ENCODE data around the gene CLDN34. TPM values are rescaled to one million over a fixed set of nuclear protein-coding genes. Genes with fewer than 3 reads are reported as not detected.
A peak's percentile ranks its signal among the peaks of the same experiment; 100 is the strongest.

Gene CLDN34
- total and polyA plus RNA-seq, 2 experiments from 2014 or later = not detected

DNA sequence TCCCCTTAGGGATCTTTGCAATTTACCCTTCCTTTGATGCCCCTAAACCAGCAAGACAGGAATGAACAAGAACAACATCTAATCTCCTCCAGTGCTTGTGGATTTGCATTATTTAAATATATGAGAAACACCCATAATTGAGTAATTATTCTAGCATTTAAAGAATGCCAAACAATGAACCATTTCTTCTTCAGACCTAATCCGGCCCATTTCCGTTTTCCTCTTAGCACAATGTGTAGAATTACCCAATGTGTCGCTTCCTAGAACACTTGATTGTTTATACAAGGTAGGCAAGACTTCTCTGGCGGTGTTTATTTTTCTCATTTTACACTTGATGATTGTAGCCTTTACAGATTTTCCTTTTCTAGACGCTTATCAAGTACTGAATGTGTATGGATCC lies 43.5 kb downstream of the CLDN34 start:
- peak overlapping the region; percentile 92 for H3K27ac ChIP-seq (ENCODE audit: low read depth)
- DNase-seq (ENCODE audit: low spot score) (no peak), ATAC-seq (no peak)
- peaks cover 12% of the 10 kb centered on the region; the same call in 1 of the 2 replicates for H3F3A ChIP-seq (replicated peaks; ENCODE audit: low read depth)
- peaks cover 8% of the 10 kb centered on the region; the same call in 1 of the 3 replicates for H3K36me3 Mint-ChIP-seq (ENCODE audit: low read depth)
- H3K4me1 Mint-ChIP-seq = peaks cover 36% of the 10 kb centered on the region
- H3K4me3 ChIP-seq = peak overlapping the region; percentile 33
- no peaks in the 10 kb centered on the region for H3K27me3 ChIP-seq (ENCODE audit: insufficient read depth)
- H3K4me2 ChIP-seq = peak overlapping the region; percentile 59
- no peak overlapping the region for H2AFZ ChIP-seq
- no peaks in the 10 kb centered on the region for H4K20me1 ChIP-seq (replicated peaks; ENCODE audit: insufficient read depth)
- peak overlapping the region; percentile 92 for H3K27ac Mint-ChIP-seq
- H3K4me3 Mint-ChIP-seq = peak overlapping the region; percentile 23; the same call in 2 of the 3 replicates
- H3K36me3 ChIP-seq (ENCODE audit: insufficient read depth) = no peaks in the 10 kb centered on the region
- peak; percentile 36; the same call in 1 of the 2 replicates for TF ChIP-seq NANOG (IDR thresholded peaks at IDR 0.05; ENCODE audit: borderline replicate concordance)
- TF ChIP-seq, protein P1, sequence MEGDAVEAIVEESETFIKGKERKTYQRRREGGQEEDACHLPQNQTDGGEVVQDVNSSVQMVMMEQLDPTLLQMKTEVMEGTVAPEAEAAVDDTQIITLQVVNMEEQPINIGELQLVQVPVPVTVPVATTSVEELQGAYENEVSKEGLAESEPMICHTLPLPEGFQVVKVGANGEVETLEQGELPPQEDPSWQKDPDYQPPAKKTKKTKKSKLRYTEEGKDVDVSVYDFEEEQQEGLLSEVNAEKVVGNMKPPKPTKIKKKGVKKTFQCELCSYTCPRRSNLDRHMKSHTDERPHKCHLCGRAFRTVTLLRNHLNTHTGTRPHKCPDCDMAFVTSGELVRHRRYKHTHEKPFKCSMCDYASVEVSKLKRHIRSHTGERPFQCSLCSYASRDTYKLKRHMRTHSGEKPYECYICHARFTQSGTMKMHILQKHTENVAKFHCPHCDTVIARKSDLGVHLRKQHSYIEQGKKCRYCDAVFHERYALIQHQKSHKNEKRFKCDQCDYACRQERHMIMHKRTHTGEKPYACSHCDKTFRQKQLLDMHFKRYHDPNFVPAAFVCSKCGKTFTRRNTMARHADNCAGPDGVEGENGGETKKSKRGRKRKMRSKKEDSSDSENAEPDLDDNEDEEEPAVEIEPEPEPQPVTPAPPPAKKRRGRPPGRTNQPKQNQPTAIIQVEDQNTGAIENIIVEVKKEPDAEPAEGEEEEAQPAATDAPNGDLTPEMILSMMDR (conservative IDR thresholded peaks at IDR 0.05; ENCODE audit: low read depth in 2 of 2) = no peak
- peaks cover 13% of the 10 kb centered on the region for H3K9me3 Mint-ChIP-seq
- no peaks in the 10 kb centered on the region for H3K9me2 ChIP-seq (ENCODE audit: insufficient read depth)
- no peaks in the 10 kb centered on the region for H3K79me2 ChIP-seq (replicated peaks; ENCODE audit: insufficient read depth)
- H3K27me3 Mint-ChIP-seq (ENCODE audit: insufficient read depth, low read depth, poor library complexity) = peaks cover 7% of the 10 kb centered on the region
- H3K4me1 ChIP-seq (ENCODE audit: insufficient read depth) = peaks cover 17% of the 10 kb centered on the region

DNA sequence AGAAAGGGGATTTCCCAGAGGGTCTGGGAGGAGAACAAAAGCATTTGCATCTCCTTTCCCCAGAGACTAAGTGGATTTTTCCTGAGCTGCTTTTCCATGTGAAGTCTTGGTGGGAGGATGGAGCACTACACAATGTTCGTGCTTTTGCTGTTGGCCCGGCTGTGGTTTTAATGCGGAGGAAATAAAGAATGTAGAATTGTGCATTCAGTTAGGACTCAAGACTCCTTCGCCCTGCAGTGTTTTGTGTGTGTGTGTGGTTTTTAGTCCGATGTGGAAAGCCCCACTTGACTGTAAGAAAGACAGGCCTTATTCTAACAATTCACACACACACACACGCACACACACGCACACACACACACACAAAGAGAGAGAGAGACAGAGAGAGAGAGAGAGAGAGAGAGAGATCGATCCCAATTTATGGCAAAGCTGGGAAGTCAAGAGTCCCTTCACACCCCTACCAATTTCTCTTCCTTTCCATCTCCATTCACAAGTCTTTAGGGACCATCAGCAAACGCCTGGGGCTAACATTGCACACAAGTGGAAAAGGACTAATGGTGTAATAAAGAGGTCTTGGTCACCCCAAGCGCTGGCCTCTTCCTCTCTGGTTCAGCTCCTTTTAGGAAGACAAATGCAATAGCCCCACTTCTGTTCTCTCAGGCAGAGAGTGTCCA lies 44.2 kb downstream of the CLDN34 start:
- peak overlapping the region; percentile 33 for H3K4me3 ChIP-seq
- peaks cover 12% of the 10 kb centered on the region; the same call in 1 of the 2 replicates for H3F3A ChIP-seq (replicated peaks; ENCODE audit: low read depth)
- DNase-seq (ENCODE audit: low spot score) (peak; percentile 50), ATAC-seq (peak; percentile 9; the same call in 2 of the 3 replicates)
- peak overlapping the region; percentile 92 for H3K27ac ChIP-seq (ENCODE audit: low read depth)
- peaks cover 2% of the 10 kb centered on the region for H3K79me2 ChIP-seq (replicated peaks; ENCODE audit: insufficient read depth)
- Mint-ChIP-seq H3K36me3 (ENCODE audit: low read depth) (peaks cover 8% of the 10 kb centered on the region; the same call in 1 of the 3 replicates), H3K27me3 (ENCODE audit: insufficient read depth, low read depth, poor library complexity) (peaks cover 7% of the 10 kb centered on the region), H3K4me1 (peaks cover 36% of the 10 kb centered on the region), H3K4me3 (peak overlapping the region; percentile 23), H3K27ac (peak overlapping the region; percentile 77), H3K9me3 (peaks cover 13% of the 10 kb centered on the region)
- H3K36me3 ChIP-seq (ENCODE audit: insufficient read depth) = no peaks in the 10 kb centered on the region
- no peaks in the 10 kb centered on the region for H3K9me2 ChIP-seq (ENCODE audit: insufficient read depth)
- H3K4me1 ChIP-seq (ENCODE audit: insufficient read depth) = peaks cover 17% of the 10 kb centered on the region
- no peak overlapping the region for H2AFZ ChIP-seq
- peak overlapping the region; percentile 59 for H3K4me2 ChIP-seq
- H3K27me3 ChIP-seq (ENCODE audit: insufficient read depth) = no peaks in the 10 kb centered on the region
- TF ChIP-seq, protein P2, sequence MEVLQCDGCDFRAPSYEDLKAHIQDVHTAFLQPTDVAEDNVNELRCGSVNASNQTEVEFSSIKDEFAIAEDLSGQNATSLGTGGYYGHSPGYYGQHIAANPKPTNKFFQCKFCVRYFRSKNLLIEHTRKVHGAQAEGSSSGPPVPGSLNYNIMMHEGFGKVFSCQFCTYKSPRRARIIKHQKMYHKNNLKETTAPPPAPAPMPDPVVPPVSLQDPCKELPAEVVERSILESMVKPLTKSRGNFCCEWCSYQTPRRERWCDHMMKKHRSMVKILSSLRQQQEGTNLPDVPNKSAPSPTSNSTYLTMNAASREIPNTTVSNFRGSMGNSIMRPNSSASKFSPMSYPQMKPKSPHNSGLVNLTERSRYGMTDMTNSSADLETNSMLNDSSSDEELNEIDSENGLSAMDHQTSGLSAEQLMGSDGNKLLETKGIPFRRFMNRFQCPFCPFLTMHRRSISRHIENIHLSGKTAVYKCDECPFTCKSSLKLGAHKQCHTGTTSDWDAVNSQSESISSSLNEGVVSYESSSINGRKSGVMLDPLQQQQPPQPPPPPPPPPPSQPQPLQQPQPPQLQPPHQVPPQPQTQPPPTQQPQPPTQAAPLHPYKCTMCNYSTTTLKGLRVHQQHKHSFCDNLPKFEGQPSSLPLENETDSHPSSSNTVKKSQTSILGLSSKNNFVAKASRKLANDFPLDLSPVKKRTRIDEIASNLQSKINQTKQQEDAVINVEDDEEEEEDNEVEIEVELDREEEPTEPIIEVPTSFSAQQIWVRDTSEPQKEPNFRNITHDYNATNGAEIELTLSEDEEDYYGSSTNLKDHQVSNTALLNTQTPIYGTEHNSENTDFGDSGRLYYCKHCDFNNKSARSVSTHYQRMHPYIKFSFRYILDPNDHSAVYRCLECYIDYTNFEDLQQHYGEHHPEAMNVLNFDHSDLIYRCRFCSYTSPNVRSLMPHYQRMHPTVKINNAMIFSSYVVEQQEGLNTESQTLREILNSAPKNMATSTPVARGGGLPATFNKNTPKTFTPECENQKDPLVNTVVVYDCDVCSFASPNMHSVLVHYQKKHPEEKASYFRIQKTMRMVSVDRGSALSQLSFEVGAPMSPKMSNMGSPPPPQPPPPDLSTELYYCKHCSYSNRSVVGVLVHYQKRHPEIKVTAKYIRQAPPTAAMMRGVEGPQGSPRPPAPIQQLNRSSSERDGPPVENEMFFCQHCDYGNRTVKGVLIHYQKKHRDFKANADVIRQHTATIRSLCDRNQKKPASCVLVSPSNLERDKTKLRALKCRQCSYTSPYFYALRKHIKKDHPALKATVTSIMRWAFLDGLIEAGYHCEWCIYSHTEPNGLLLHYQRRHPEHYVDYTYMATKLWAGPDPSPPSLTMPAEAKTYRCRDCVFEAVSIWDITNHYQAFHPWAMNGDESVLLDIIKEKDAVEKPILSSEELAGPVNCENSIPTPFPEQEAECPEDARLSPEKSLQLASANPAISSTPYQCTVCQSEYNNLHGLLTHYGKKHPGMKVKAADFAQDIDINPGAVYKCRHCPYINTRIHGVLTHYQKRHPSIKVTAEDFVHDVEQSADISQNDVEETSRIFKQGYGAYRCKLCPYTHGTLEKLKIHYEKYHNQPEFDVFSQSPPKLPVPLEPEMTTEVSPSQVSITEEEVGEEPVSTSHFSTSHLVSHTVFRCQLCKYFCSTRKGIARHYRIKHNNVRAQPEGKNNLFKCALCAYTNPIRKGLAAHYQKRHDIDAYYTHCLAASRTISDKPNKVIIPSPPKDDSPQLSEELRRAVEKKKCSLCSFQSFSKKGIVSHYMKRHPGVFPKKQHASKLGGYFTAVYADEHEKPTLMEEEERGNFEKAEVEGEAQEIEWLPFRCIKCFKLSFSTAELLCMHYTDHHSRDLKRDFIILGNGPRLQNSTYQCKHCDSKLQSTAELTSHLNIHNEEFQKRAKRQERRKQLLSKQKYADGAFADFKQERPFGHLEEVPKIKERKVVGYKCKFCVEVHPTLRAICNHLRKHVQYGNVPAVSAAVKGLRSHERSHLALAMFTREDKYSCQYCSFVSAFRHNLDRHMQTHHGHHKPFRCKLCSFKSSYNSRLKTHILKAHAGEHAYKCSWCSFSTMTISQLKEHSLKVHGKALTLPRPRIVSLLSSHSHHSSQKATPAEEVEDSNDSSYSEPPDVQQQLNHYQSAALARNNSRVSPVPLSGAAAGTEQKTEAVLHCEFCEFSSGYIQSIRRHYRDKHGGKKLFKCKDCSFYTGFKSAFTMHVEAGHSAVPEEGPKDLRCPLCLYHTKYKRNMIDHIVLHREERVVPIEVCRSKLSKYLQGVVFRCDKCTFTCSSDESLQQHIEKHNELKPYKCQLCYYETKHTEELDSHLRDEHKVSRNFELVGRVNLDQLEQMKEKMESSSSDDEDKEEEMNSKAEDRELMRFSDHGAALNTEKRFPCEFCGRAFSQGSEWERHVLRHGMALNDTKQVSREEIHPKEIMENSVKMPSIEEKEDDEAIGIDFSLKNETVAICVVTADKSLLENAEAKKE (CRISPR knock-in tag; IDR thresholded peaks at IDR 0.05) = no peak
- peak; percentile 67 for TF ChIP-seq JUNB (IDR thresholded peaks at IDR 0.05; ENCODE audit: unreplicated experiment)
- TF ChIP-seq ZNF114 (CRISPR knock-in tag; IDR thresholded peaks at IDR 0.05) = no peak
- no peaks in the 10 kb centered on the region for H4K20me1 ChIP-seq (replicated peaks; ENCODE audit: insufficient read depth)
